GM12865 (cell line): ENCODE measurements around the gene YTHDF1.

ENCODE experiments used
- DNase-seq: peaks from one replicate; pipeline ENCODE4 v3.0.0; 2010; ENCODE audit warnings: low read depth
- H3K4me3 ChIP-seq: 2 replicates; pipeline ENCODE4 v1.5.1; 2011; ENCODE audit warnings: mild to moderate bottlenecking, low read depth, low read length, control low read depth
- TF ChIP-seq, protein P1 (sequence below): IDR thresholded peaks from 2 replicates; pipeline ENCODE4 v1.5.1; 2011; ENCODE audit warnings: low read length, control low read depth, low read depth, inconsistent platforms; ENCODE audit not compliant: insufficient read depth; ENCODE audit errors: missing control alignments

The YTHDF1 gene

DNA sequence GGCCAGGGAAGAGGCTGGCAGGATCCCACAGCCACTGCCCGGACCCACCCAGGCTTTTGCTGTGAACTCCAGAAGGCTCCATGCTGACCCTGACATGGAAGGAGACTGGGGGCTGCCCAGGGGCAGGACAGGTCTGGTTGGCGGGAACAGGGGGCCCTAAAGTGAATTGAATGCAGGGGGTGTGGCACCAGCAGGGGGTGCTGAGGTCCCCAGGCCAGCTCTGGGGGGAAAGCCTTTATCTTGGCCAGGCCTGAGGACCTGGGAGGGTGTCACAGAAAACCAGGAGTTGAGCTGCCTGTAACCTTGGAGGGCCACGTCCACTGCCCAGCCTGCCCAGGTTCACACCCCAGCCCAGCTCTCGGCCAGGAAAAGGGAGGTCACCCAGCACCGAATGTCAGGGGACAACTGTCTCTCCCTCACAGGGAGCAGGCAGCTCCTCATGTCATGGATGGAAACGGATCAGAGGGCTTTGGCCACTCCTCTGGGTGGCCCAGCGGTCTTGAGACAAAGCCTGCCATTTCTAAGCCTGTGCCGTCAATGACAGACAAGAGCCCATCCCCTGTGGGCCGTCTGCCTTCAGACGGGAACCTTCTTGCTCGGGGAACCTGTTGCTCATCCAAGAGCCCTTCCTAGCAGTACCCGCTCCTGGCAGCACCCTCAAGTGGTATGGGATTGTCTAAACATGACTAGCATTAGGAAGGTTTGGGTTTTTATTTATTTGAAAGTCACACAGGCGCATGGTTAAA lies 2.9 kb upstream of the YTHDF1 start:
- TF ChIP-seq, protein P1, sequence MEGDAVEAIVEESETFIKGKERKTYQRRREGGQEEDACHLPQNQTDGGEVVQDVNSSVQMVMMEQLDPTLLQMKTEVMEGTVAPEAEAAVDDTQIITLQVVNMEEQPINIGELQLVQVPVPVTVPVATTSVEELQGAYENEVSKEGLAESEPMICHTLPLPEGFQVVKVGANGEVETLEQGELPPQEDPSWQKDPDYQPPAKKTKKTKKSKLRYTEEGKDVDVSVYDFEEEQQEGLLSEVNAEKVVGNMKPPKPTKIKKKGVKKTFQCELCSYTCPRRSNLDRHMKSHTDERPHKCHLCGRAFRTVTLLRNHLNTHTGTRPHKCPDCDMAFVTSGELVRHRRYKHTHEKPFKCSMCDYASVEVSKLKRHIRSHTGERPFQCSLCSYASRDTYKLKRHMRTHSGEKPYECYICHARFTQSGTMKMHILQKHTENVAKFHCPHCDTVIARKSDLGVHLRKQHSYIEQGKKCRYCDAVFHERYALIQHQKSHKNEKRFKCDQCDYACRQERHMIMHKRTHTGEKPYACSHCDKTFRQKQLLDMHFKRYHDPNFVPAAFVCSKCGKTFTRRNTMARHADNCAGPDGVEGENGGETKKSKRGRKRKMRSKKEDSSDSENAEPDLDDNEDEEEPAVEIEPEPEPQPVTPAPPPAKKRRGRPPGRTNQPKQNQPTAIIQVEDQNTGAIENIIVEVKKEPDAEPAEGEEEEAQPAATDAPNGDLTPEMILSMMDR, result no peak
- H3K4me3 ChIP-seq, result no peak overlapping the region
- DNase-seq, result no peak

DNA sequence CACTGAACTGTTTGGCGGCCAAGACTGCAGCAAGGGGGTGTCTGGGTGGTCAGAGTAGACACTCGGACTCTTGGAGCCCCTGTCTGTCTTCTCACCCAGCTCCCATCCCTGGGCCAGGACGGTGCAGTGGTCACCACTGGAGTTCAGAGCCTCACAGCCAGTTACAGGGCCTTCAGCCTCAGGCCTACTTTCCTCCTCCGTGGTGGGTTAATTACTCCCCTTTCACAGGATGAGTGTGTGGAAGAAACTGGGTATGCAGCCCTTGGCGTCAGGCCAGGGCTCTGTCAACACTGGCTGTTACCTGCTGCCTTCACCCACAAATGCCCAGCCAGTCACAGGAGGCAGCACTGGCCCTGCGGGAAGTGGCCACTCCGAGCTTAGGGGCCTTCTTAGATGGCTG lies 1.8 kb upstream of the YTHDF1 start:
- TF ChIP-seq, protein P1, result no peak
- DNase-seq, result no peak
- H3K4me3 ChIP-seq, result no peak overlapping the region

DNA sequence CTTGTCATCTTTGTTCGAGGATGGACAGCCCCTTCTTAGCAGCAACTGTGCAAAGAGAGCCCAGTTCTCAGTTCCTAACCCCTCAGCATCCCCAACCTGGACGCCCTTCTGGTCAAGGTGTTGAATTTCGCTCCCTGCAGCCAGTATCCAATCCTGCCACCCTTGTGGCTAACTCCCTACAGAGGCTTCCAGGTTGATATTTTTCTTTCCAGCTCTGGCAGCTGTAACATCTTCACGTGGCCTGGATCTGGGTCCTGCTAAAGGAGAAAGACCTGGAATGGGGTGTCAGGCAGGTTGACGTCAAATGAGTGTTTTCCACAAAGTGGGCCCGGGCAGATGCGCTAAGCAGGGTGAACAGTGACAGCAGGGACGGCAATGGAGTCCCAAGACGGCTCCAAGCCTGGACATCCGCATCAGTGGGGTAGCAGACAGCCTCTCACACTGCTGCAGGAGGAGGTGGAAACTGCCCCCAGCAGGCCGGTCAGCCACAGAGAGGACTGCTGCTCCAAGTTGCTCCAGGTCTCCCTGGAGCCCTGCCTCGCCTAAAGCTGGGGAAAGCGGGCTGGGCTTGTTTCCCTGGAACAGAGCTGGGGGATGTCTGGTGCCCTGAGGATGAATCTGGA lies 1.0 kb upstream of the YTHDF1 start:
- DNase-seq, result no peak

DNA sequence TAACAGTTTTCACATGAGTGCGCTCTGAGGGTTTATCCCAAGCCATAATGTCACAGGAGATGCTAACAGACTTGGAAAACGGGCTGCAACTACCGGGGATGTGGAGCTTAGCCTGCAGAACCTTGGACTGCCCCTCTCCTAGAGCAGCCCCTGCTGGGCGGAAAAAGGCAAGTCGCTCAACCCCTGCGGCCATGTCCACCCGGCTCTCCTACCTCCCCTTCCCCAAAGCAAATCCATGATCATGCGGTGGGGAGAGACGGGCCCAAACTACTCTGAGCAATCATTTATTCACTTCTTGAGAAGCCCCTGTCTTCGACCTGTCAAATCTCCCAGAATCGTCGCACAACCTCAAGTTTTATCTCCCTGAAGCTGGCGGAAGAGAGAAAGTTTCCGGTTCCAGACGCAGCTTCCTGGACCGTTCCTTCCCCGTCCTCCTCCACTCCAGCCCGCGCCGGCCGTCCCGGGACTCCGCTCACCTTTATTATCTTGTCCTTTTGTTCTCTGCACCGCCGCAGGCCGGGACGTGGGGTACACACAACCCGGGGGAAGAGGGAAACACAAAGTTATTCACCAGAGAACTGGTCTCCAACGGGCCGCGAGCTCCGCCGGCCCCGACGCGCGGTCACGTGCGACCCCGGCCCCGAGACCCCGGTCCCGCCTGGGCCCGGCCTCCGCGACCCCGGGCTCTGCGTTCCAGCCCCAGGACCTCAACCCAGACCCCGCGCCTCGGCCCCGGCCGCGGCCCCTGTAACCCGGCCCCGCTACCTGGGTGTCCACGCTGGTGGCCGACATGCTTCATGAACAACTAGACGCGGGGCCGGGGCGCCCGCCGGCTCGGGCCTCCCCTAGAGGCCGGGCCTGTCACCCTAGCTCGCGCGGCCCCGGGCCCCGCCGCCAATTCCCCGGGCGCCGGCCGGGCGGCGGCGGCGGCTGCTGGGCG lies 560 bp downstream of the YTHDF1 start:
- H3K4me3 ChIP-seq, result peak overlapping the region; percentile 96
- TF ChIP-seq, protein P1, result peak; percentile 49
- DNase-seq, result peak; percentile 40

More for the DNA sequence above, 1.0 kb upstream of the YTHDF1 start:
- peak overlapping the region; percentile 83 for H3K4me3 ChIP-seq
- TF ChIP-seq, protein P1, result no peak

DNA sequence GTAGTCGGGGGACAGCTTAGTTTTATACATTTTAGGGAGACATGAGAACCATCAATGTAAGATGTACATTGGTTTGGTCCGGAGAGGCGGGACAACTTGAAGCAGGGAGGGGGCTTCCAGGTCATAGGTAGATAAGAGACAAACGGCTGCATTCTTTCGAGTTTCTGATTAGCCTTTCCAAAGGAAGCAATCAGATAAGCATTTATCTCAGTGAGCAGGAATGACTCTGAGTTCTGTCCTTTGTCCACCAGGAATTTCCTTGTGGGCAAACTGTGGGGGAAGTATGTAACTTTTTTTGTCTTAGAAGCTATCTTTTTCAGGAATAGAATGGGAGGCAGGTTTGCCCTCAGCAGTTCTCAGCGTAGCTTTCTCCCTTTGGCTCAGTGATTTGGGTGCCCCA lies 1.4 kb downstream of the YTHDF1 start:
- DNase-seq, result no peak
- H3K4me3 ChIP-seq, result peak overlapping the region; percentile 96

DNA sequence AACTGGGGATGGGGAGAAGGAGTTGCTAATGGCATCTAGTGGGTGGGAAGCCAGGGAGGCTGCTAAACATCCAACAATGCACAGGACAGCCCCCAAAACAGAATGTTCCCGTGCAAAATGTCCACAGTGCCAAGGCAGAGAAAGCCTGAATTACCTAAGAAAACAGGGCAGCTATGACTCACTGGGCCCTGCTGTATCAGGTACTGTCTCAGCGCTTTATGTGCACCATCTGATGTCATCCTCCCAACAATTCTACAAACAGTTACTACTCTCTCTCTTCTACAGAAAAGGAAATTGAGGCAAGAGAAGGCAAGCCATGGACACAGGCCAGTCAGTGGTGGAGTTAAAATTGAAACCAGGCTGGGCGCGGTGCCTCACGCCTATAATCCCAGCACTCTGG lies 3.1 kb downstream of the YTHDF1 start:
- DNase-seq, result no peak
- H3K4me3 ChIP-seq, result no peak overlapping the region
- TF ChIP-seq, protein P1, result no peak

More for the DNA sequence above, 1.4 kb downstream of the YTHDF1 start:
- TF ChIP-seq, protein P1, result no peak
